Activated T-helper 9 cell treated with anti-CD3 and anti-CD28 coated beads, Interleukin-2, amount 50 U/mL, for 16 hours (primary cell): ENCODE results near the gene RAB9A.

ENCODE experiments used
- DNase-seq: peaks from one replicate; pipeline ENCODE4 v3.0.0-alpha.2; 2020; ENCODE audit warnings: low read depth

The RAB9A gene

GRCh38 chrX:13748486-13748885 lies 59.6 kb downstream of the RAB9A start:
- DNase-seq = no peak

DNA sequence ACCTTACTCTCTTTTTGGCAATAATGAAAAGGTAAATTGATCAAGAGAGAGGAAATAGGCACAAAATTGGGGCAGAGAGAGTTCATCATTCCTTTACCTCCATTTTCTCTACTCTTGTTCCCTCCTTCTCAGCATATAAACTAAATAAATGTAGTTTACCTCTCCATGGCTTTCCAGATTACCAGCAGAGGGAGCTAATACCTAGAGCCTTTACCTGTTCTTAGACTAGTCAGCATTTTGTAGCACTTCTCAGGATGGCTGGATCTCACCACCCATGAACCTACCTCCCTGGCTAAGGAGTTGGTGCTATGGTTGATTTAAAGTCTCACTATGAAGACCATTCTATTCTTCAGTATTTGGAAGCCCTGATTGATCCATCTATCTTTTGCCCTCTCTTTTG lies 61.3 kb downstream of the RAB9A start:
- no peak for DNase-seq

- DNase-seq = no peak
Observed at GRCh38 chrX:13750812-13751211, 61.9 kb downstream of the RAB9A start.

DNA sequence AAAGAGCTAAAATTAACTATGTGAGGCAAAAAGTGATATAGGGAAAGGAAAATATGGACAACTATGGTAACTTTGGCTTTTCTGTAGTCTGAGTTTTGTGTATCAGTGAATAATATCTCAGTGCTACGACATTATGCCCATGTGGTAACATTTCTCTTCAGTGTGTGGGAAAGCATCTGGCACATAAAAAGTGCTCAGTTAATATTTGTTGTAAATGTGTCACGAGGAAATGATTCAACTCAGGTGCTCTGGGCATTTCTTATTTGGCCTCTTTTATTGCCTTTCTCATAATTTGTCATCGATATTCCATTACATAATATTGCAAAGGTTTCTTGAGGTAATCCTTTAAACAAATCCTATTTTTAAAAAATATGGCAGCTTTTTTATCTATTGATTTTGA lies 63.2 kb downstream of the RAB9A start:
- DNase-seq = no peak

DNA sequence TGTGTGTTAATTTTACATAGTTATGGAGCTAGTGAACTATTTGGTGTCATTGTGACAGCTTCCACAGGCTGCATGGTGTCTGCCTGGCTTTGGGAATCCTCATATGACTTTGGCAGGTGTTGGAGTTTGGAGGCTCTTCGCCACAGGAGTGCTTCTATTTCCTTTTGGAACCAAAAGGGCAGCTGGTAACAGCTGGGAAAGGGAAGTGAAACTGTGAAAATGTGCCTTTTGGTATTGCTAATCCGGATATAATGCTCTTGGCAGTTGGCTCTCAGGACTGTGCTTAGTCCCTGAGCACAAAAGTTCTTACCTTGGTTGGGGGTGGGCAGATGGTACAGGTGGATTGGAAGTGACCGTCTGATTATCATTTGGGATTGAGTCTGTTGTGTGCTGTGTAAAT lies 63.7 kb downstream of the RAB9A start:
- no peak for DNase-seq

GRCh38 chrX:13754765-13755164 lies 65.8 kb downstream of the RAB9A start:
- DNase-seq = no peak

DNA sequence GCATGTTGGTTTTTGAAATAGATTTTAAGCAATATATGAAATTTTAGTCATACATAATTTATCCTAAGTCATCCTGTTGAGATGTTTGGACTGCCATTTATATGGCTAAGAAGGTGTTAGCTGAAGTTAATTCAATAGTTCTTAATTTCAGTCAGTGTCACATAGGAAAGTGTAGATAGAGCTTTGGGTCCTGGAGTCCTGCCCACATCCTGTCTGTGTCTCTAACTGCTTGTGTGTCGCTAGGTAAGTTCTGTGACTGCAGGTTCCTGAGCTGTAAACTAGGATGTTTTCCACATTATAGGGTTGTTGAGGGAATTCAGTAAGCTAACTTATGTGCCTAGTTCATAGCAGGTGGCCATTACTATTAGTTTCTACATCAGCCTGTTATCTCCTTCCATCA lies 66.3 kb downstream of the RAB9A start:
- DNase-seq = no peak

DNA sequence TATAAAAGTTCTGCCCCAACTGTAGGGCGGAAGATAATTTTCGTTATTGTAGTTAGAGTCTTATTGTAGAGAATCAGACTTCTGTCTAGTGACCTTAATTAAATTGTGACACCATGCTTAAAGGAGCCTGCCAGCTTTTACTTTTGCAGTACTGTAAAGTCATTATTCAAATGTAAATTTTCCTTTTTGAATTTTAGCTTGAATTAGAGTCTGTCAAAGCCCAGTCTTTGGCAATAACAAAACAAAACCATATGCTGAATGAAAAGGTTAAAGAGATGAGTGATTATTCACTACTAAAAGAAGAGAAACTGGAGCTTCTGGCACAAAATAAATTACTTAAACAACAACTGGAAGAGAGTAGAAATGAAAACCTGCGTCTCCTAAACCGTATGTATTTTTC lies 67.5 kb downstream of the RAB9A start:
- DNase-seq = no peak

DNA sequence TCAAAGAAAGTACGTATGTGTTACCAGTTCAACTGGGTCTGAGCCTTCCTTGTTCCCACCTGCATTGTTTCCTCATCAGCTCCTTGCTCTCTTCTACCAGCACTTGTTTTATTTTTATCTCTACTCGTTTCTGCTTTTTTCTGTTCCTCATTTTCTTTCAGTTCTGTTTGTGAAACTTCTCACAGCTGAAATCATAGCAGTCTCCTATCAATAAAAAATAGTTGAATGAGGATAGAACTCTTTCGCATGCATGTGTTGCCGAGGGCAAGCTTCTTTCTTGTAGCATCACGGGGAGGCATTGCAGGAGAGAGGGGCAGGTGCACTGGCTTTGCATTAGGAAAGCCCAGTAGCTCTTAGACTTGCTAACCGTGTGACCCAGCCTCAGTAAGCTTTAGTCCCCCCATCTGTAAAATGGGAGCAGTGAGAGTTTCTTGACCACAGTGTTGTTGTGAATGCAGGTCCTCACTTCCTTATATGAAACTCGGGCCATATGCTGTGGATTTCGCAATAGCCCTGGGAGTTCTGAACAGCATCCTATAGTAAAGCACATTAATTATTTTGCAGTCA lies 70.3 kb downstream of the RAB9A start:
- DNase-seq = no peak
